GM21390 (cell line): ENCODE measurements around the gene HSPA12B.

Experiments used
- ATAC-seq: cut with Tn5 transposase; IDR thresholded peaks from one replicate; pipeline ENCODE4 v1.9.1; 2021; ENCODE audit not compliant: unreplicated experiment

Gene HSPA12B

DNA sequence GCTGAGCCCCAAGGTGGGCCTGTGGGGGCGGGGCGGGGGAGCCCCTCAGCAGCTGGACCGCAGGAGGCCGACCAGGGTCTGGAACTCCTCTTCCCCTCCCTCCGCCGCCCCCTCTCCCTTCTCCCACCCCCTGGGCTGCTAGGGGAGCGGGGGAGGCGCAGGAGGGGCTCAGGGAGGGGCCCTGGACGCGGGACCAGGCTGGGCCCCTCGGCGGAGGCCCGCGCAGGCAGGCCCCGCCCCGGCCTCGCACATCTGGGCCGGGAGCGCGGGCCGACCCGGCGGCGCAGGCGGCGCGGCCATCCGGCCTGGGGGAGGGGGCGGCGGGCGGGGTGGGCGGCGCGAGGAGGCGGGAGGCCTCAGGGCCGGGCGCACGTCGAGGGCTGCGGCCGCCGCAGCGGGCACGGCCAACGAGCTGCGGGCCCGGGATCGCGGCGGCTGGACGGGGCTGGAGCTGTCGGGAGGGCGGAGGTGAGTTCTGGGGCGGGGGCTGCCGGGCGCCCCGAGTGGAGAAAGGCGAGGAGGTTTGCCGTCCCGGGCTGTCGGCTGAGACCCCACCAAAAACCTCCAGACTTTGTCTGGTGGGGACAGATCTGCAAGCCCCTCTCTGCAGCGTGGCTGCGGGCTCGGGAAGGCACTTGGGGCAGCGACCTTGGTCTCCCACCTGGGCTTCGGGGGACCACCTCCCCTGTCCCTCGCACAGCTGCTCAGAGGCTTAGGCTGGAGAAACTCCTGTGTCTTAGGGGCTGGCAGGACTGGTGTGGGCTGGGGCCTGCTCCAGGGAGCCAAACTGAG, at the start of gene HSPA12B:
HSPA12B (plus strand) TSS at position 359 of the 792 bp plus-strand sequence. CDS start 5,990 bp downstream, outside the sequence.
- no peak for ATAC-seq

DNA sequence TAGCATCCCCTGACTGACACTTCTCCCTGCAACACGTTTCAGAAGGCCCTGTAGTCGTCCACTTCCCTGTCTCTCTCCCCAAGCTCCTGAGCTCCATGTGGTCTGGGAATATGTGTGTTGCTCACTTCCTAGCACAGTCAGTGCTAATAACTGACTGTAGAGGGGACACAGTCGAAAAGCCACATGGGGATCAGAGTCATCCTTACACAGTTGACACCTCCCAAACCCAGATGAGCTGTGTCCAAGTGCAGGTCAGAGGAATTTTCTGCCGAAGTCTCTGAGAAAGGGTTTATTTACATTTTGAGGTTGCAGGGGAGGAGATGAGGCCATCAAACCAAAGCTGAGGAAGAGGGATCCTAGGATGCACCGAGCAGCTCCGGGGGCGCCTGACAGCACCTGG, 47.1 kb upstream of the HSPA12B start:
- no peak for ATAC-seq

- no peak for ATAC-seq
Measured at GRCh38 chr20:3686421-3686820, 46.1 kb upstream of the HSPA12B start.

DNA sequence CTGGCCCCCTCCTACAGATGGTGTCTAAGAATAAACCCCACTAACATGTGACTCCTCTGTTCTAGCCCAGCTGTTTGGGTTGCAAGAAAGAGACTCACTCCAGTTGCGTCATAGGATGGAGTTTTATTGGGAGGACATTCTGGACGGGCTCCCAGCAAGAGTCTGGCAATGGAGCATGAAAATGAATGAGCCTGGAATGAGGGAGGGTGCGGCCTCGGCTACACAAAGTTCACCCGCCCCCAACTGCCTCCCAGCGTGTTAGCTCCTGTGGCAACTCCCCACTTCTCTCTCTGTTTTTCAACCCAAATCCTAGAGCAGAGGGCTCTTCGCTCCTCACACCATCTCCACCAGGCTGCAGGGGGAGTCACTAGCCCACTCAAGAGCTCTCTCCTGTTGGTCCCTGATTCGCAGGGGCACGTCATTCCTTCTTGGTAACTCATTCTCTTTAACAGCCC, 45.6 kb upstream of the HSPA12B start:
- ATAC-seq: no peak

DNA sequence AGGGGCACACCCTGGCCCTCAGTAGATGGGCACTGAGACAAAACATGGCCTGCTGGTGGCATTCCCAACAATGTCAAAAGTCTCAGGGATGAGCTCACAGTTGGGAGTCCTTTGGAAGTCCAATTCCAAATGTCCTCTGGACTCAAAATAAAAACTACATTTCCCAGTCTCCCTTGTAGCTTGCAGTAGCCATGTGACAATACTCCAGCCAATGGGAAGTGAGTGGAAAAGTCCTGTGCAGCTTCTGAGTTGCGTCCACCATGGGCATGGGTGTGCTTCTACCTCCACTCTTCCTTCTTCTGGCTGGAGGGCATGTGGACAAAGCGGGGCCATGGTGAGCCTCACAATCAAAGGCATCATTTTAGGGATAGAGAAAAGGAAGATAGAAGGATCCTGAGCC, 44.8 kb upstream of the HSPA12B start:
- ATAC-seq: no peak

GRCh38 chr20:3689978-3690377, 42.5 kb upstream of the HSPA12B start:
- ATAC-seq: no peak

- ATAC-seq: no peak
Measured at GRCh38 chr20:3690413-3690812, 42.1 kb upstream of the HSPA12B start.

GRCh38 chr20:3691306-3691705, 41.2 kb upstream of the HSPA12B start:
- ATAC-seq: no peak

- no peak for ATAC-seq
Measured at GRCh38 chr20:3691897-3692296, 40.6 kb upstream of the HSPA12B start.

- no peak for ATAC-seq
Measured at GRCh38 chr20:3692706-3693294, 39.7 kb upstream of the HSPA12B start.

DNA sequence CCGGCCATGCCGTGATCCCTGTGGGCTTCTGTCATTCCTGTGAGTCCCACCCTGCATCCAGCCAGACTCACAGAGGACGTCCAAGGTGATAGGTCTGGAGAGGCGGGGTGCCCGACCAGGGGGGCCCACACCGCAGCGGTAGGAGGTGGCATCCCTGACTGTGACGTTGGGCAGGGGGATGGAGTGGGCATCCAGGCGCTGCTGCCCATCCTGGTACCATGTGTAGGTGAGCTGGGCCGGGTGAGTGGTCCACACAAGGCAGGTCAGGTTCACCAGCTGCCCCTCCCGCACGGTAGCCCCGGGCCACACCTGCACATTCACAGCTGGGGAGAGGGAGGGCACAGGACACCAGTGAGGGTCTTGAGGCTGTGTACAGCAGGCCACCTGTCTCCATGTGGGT, 39.1 kb upstream of the HSPA12B start:
- no peak for ATAC-seq

DNA sequence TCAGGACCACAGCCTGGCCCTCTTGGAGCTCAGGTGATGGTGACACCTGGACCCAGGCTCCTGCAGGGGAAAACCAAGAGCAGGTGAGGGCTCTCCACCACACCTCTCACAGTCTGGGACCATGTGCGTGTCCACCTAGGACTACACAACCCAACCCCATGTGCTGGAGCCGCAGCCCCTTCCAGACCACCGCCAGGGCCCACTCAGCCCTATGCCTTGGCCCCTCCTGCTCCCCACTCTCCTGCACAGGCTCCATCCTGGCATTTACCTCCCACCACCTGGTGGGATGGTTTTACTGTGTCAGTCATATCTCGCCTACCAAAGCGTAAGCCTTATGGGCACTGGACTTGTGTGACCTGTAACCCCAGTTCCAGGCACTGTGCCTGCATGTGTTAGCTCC, 37.6 kb upstream of the HSPA12B start:
- no peak for ATAC-seq

DNA sequence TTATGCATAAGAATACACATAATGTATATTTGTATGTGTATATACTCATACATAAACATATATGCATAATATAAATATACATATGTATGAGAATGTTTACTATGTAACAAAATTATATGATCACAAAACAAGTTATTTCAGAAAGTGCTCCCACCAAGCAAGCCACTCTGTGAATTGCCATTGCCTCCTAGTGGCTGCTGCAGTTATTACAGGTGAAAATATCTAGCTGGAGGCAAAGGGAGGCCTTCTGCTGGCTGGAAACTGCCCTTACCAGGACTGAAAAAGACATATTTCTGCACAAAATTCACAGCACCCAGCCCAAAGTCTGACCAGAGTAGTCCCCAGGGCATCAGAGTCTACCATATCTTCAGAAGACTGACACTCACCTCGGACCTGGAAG, 36.3 kb upstream of the HSPA12B start:
- ATAC-seq: no peak

- ATAC-seq: no peak
Measured at GRCh38 chr20:3696745-3697587, 35.5 kb upstream of the HSPA12B start.

GRCh38 chr20:3697588-3698305, 34.7 kb upstream of the HSPA12B start:
- ATAC-seq: no peak

- no peak for ATAC-seq
Measured at GRCh38 chr20:3698591-3699001, 33.9 kb upstream of the HSPA12B start.

- no peak for ATAC-seq
Measured at GRCh38 chr20:3699037-3699436, 33.4 kb upstream of the HSPA12B start.

DNA sequence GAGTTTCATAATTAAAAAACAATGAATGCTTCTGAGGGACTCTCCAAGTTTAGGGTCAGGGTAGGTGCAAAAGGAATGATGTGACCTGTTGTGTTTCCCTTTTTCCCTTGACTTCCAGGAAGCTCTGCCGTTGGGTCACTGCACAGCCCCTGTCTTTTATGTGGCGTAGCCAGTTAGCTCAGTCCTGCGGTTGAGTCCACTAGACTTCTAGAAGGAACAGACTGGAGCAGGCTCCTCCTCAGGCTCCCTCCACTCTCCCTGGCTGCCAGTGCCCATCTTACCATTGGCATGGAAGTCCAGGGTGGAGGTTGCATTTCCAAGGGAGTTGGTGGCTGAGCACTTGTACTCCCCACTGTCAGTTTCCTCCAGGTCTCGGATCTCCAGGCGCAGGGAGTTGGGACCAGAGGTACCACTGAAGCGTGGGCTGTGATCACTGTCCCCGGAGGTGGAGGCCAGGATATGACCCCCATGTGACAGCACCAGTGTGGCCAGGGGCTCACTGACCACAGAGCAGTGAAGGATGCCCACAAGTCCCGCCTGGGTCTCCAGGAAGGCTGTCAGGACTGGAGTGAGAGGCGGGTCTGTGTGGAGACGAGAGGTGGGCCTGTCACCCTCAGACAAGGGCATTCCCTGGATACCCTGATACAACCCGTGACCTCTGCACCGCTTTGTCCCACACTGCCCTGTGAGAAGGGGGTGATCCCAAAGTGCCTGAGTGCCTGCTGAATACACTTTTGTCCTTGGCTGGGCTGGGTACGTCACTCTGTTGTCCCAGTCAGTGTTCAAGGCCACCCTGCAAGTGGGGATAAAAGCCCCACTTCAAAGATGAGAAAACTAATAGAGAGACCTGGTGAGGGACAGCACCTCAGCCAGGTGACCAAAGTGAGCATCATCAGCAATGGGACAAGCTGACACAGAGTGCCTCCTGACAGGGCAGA, 31.2 kb upstream of the HSPA12B start:
- no peak for ATAC-seq

GRCh38 chr20:3702611-3703391, 29.7 kb upstream of the HSPA12B start:
- ATAC-seq: no peak
